H1 (cell line): Measurements from ENCODE around the gene HMCES. TPM values are rescaled to one million over a fixed set of nuclear protein-coding genes. Genes with fewer than 3 reads are reported as not detected.

Source experiments
- ATF2 ChIP-seq: IDR thresholded peaks from 2 replicates; pipeline ENCODE4 v1.6.1; 2012; ENCODE audit warnings: low read length, inconsistent platforms
- MAFK ChIP-seq: IDR thresholded peaks from 2 replicates; pipeline ENCODE4 v1.6.1; 2012; ENCODE audit warnings: low read depth, mild to moderate bottlenecking, improper control_type of control experiment, low read length
- polyA plus RNA-seq, 7 experiments: library from polyadenylated mRNA; depleted of rRNA in 3 of 7; stranded (reverse) in 5 of 7; unstranded in 2 of 7; fragments of >200 nt in 5 of 7; fragments of 200-250 nt in 2 of 7; gene quantifications; 1 replicate in 5 of 7; 2 replicates in 1 of 7; 4 replicates in 1 of 7; pipeline versions ENCODE4 v1.2.1 to v1.2.3, GENCODE V29; 2011 to 2013; ENCODE audit warnings: missing spikeins in 2 of 7, mixed read lengths in 2 of 7
- total RNA-seq: library from RNA; stranded (reverse); fragmentation: NEBNext Ultra II Directional; extraction: Animal tissue kit (Norgen Biotek cat#: 25700); gene quantifications from 2 replicates; pipeline ENCODE4 v1.2.1, GENCODE V29; 2021

Gene HMCES
- total and polyA plus RNA-seq, 2 of the 8 experiments (the other 6 are each of a cell fraction or from before 2014, with no cell fraction given), result 27.6 to 49.5 TPM

DNA sequence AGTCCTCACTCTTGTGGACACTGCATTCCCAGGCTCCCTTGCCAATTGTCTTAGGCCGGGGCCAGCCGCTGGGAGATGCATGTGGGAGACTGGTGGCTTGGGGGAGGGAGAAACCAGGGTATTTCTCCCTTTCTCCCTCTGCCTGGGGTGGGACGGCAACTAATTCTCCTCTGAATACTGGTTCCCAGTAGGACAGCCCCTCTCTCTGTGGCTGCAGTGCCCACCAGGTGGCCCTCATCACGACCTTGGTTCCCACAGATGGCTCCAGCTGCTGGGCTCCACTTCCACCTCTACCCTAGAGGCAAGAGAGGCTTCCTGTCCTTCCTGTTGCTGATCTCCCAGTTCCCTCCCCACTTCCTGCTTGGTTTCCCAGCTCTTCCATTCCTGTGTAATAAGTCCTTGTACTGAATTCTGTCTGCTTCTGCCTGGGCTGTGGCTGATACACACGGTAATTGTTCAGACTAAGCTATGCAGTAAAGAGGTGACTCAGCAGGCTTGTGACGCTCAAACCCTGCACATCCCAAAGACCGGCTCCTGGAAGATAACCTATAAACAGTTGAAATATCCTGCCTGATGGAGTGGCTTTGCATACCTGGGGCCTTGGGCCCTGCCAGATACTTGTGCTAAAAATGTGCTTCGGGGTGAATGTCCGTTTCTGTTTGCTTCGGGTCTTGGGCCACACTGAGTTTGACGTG is 49.6 kb upstream of the HMCES start (continued):
- TF ChIP-seq ATF2 (no peak), MAFK (peak; percentile 14; the same call in 1 of the 2 replicates)
- TF ChIP-seq, all 59 proteins: peak for 3
